GM23338 (cell line): ENCODE results near the gene BMPR1B. TPM values are rescaled to one million over a fixed set of nuclear protein-coding genes. Genes with fewer than 3 reads are reported as not detected.
A peak's percentile ranks its signal among the peaks of the same experiment; 100 is the strongest.

Experiments
- ATAC-seq: fragments of 200-7000 bp; cut with Tn5 transposase; 3 replicates; pipeline ENCODE4 v1.9.1; 2020
- DNase-seq: peaks from one replicate; pipeline ENCODE4 v3.0.0-alpha.2; 2015; ENCODE audit warnings: low spot score
- H2AFZ ChIP-seq: fragments of 200-600 bp; sonication (generic); 2 replicates; pipeline ENCODE4 v1.8.0; 2016; ENCODE audit warnings: antibody characterized with exemption, mild to moderate bottlenecking, moderate library complexity
- H3F3A ChIP-seq: fragments of 200-600 bp; sonication (generic); replicated peaks from 2 replicates; pipeline ENCODE4 v1.8.0; 2017; ENCODE audit warnings: antibody characterized with exemption, mixed run types, low read depth
- H3K27ac ChIP-seq: fragments of 200-600 bp; sonication (generic); 2 replicates; pipeline ENCODE4 v1.6.1; 2016; ENCODE audit warnings: low read depth
- H3K27me3 ChIP-seq: fragments of 200-600 bp; sonication (generic); 2 replicates; pipeline ENCODE4 v1.8.0; 2016; ENCODE audit warnings: mild to moderate bottlenecking, mixed run types, moderate library complexity; ENCODE audit not compliant: insufficient read depth
- H3K36me3 ChIP-seq: fragments of 200-600 bp; sonication (generic); 2 replicates; pipeline ENCODE4 v1.8.0; 2016; ENCODE audit warnings: mild to moderate bottlenecking; ENCODE audit not compliant: insufficient read depth
- H3K4me1 ChIP-seq: fragments of 200-600 bp; sonication (generic); 2 replicates; pipeline ENCODE4 v1.8.0; 2016; ENCODE audit warnings: mild to moderate bottlenecking, moderate library complexity; ENCODE audit not compliant: insufficient read depth
- H3K4me2 ChIP-seq: fragments of 200-600 bp; sonication (generic); 2 replicates; pipeline ENCODE4 v1.7.1; 2017; ENCODE audit warnings: mixed run types
- H3K4me3 ChIP-seq: fragments of 200-600 bp; sonication (generic); 2 replicates; pipeline ENCODE4 v1.6.1; 2016; ENCODE audit warnings: mixed run types
- H3K79me2 ChIP-seq: fragments of 200-600 bp; sonication (generic); replicated peaks from 2 replicates; pipeline ENCODE4 v1.8.0; 2017; ENCODE audit warnings: mild to moderate bottlenecking; ENCODE audit not compliant: insufficient read depth
- H3K9me2 ChIP-seq: fragments of 200-600 bp; sonication (generic); 2 replicates; pipeline ENCODE4 v1.8.0; 2017; ENCODE audit not compliant: insufficient read depth
- H4K20me1 ChIP-seq: fragments of 200-600 bp; sonication (generic); replicated peaks from 2 replicates; pipeline ENCODE4 v1.8.0; 2017; ENCODE audit warnings: mild to moderate bottlenecking; ENCODE audit not compliant: insufficient read depth
- H3K27ac Mint-ChIP-seq: 2 replicates; pipeline ENCODE4 v1.8.0; 2020; ENCODE audit warnings: inconsistent platforms, mild to moderate bottlenecking, moderate library complexity, mixed read lengths
- H3K27me3 Mint-ChIP-seq: 3 replicates; pipeline ENCODE4 v1.8.0; 2022; ENCODE audit warnings: low read depth, mild to moderate bottlenecking, moderate library complexity, mixed read lengths, inconsistent platforms; ENCODE audit not compliant: insufficient read depth, poor library complexity
- H3K36me3 Mint-ChIP-seq: 3 replicates; pipeline ENCODE4 v1.8.0; 2021; ENCODE audit warnings: low read depth, mild to moderate bottlenecking, inconsistent platforms, moderate library complexity, mixed read lengths
- H3K4me1 Mint-ChIP-seq: 3 replicates; pipeline ENCODE4 v1.8.0; 2020; ENCODE audit warnings: mild to moderate bottlenecking, inconsistent platforms, mixed read lengths
- H3K4me3 Mint-ChIP-seq: 3 replicates; pipeline ENCODE4 v1.8.0; 2021; ENCODE audit warnings: moderate library complexity, mild to moderate bottlenecking, inconsistent platforms, mixed read lengths
- H3K9me3 Mint-ChIP-seq: 3 replicates; pipeline ENCODE4 v1.8.0; 2020; ENCODE audit warnings: moderate library complexity, mild to moderate bottlenecking, inconsistent platforms, mixed read lengths
- CREB1 ChIP-seq: fragments of 250-450 bp; sonication (Bioruptor Pico); IDR thresholded peaks from 2 replicates; pipeline ENCODE4 v1.5.0; 2020; ENCODE audit warnings: low read depth, mild to moderate bottlenecking, moderate library complexity
- CTCF ChIP-seq, 2 experiments: fragments of 200-600 bp in 1 of 2; sonication (generic) in 1 of 2; conservative IDR thresholded peaks; 2 replicates each; pipeline versions ENCODE4 v1.5.1 to v1.6.1; 2016 to 2017; ENCODE audit warnings: antibody characterized with exemption in 2 of 2, low read depth in 2 of 2, mild to moderate bottlenecking in 2 of 2, moderate library complexity in 1 of 2
- ETS1 ChIP-seq: IDR thresholded peaks from 2 replicates; pipeline ENCODE4 v1.6.1; 2016; ENCODE audit warnings: antibody characterized with exemption
- EZH2 ChIP-seq: fragments of 200-600 bp; sonication (generic); IDR thresholded peaks from one replicate; pipeline ENCODE4 v1.8.0; 2017; ENCODE audit warnings: antibody characterized with exemption, mild to moderate bottlenecking, low read depth; ENCODE audit not compliant: unreplicated experiment
- EZH2phosphoT487 ChIP-seq: fragments of 200-600 bp; sonication (generic); IDR thresholded peaks from one replicate; pipeline ENCODE4 v1.8.1; 2018; ENCODE audit warnings: antibody characterized with exemption; ENCODE audit not compliant: unreplicated experiment
- JUNB ChIP-seq: IDR thresholded peaks from one replicate; pipeline ENCODE4 v1.6.1; 2016; ENCODE audit warnings: antibody characterized with exemption; ENCODE audit not compliant: unreplicated experiment
- NANOG ChIP-seq: IDR thresholded peaks from 2 replicates; pipeline ENCODE4 v1.6.1; 2016; ENCODE audit warnings: antibody characterized with exemption, borderline replicate concordance
- POLR2AphosphoS5 ChIP-seq: IDR thresholded peaks from 2 replicates; pipeline ENCODE4 v1.6.1; 2016; ENCODE audit warnings: antibody characterized with exemption, low read depth
- REST ChIP-seq: IDR thresholded peaks from one replicate; pipeline ENCODE4 v1.6.1; 2018; ENCODE audit warnings: antibody characterized with exemption; ENCODE audit not compliant: unreplicated experiment
- STAT1 ChIP-seq: IDR thresholded peaks from one replicate; pipeline ENCODE4 v1.6.1; 2016; ENCODE audit warnings: antibody characterized with exemption; ENCODE audit not compliant: unreplicated experiment
- ZNF114 ChIP-seq: fragments of 250-450 bp; sonication (Bioruptor Pico); IDR thresholded peaks from 2 replicates; pipeline ENCODE4 v1.5.0; 2020; ENCODE audit warnings: mild to moderate bottlenecking, moderate library complexity
- ZNF331 ChIP-seq: fragments of 250-450 bp; sonication (Bioruptor Pico); IDR thresholded peaks from 2 replicates; pipeline ENCODE4 v1.5.0; 2020; ENCODE audit warnings: low read depth, mild to moderate bottlenecking, moderate library complexity
- ZNF462 ChIP-seq: fragments of 250-450 bp; sonication (Bioruptor Pico); IDR thresholded peaks from 2 replicates; pipeline ENCODE4 v1.5.0; 2020; ENCODE audit warnings: mild to moderate bottlenecking, moderate library complexity
- polyA plus RNA-seq: library from polyadenylated mRNA; unstranded; fragments of >200 nt; fragmentation: Nextera tagmentation; extraction: Ambion mirVana; gene quantifications from 2 replicates; pipeline ENCODE4 v1.2.1, GENCODE V29; 2016
- total RNA-seq: library from RNA; depleted of rRNA; stranded (reverse); fragments of >200 nt; shearing (Covaris generic); gene quantifications from 2 replicates; pipeline ENCODE4 v1.2.3, GENCODE V29; 2014

The BMPR1B gene
- total and polyA plus RNA-seq, 2 experiments from 2014 or later = 0.48 to 1.0 TPM

GRCh38 chr4:95073646-95074045 lies 315.9 kb downstream of the BMPR1B start:
- H3K4me2 ChIP-seq = no peak overlapping the region
- H3K4me1 ChIP-seq = no peaks in the 10 kb centered on the region
- H3K27ac ChIP-seq = no peak overlapping the region
- H3K9me3 Mint-ChIP-seq = no peaks in the 10 kb centered on the region
- no peaks in the 10 kb centered on the region for H4K20me1 ChIP-seq
- 0 out of 2 replicates have a peak, but pooled peaks cover 5% of the 10 kb centered on the region for H3K9me2 ChIP-seq
- H3K4me3 Mint-ChIP-seq = no peak overlapping the region
- no peak overlapping the region for H3K4me3 ChIP-seq
- TF ChIP-seq STAT1 = no peak
- TF ChIP-seq NANOG = no peak
- no peak for TF ChIP-seq EZH2phosphoT487
- TF ChIP-seq CREB1 (CRISPR knock-in tag) = no peak
- no peak for TF ChIP-seq CTCF (conservative IDR thresholded peaks at IDR 0.05; ENCODE audit: low read depth in 2 of 2)
- no peak for TF ChIP-seq ZNF331 (CRISPR knock-in tag)
- TF ChIP-seq ETS1 = no peak
- TF ChIP-seq JUNB = no peak
- no peak for TF ChIP-seq ZNF462 (CRISPR knock-in tag)
- no peak for TF ChIP-seq REST
- no peak for TF ChIP-seq ZNF114 (CRISPR knock-in tag)
- no peak for TF ChIP-seq EZH2
- no peak for TF ChIP-seq POLR2AphosphoS5
- no peaks in the 10 kb centered on the region for H3F3A ChIP-seq
- no peaks in the 10 kb centered on the region for H3K79me2 ChIP-seq
- no peaks in the 10 kb centered on the region for H3K36me3 Mint-ChIP-seq
- peaks cover 8% of the 10 kb centered on the region; the same call in 2 of the 3 replicates for H3K4me1 Mint-ChIP-seq
- H3K27ac Mint-ChIP-seq = peak overlapping the region; percentile 70; the same call in 1 of the 2 replicates
- ATAC-seq (no peak), DNase-seq (no peak)
- H3K27me3 ChIP-seq = no peaks in the 10 kb centered on the region
- H3K27me3 Mint-ChIP-seq = peaks cover 1% of the 10 kb centered on the region
- no peak overlapping the region for H2AFZ ChIP-seq
- H3K36me3 ChIP-seq = no peaks in the 10 kb centered on the region
